Psoas muscle (tissue), 8 donors: ENCODE results near the gene ADRB1. TPM values are rescaled to one million over a fixed set of nuclear protein-coding genes. Genes with fewer than 3 reads are reported as not detected.

Experiments used
- ATAC-seq, 4 donors: fragments of 200-7000 bp; cut with Tn5 transposase; one replicate each; pipeline ENCODE4 v1.9.1; 2020; ENCODE audit warnings: moderate library complexity in 3 of 4, mild to moderate bottlenecking in 2 of 4
- DNase-seq, 2 donors: peaks; one replicate each; pipeline ENCODE4 v3.0.0-alpha.2; 2020
- H3K27ac ChIP-seq: fragments of 200-600 bp; one replicate; pipeline ENCODE4 v1.8.0; 2022
- H3K27me3 ChIP-seq, 3 donors: fragments of 200-600 bp in 1 of 3; one replicate each; pipeline versions ENCODE4 v1.6.1 to v1.8.0; 2013 to 2022; ENCODE audit warnings: low read length in 2 of 3, mild to moderate bottlenecking in 2 of 3, moderate library complexity in 1 of 3; ENCODE audit not compliant: insufficient read depth in 3 of 3
- H3K36me3 ChIP-seq, 2 donors: fragments of 200-600 bp in 1 of 2; one replicate each; pipeline versions ENCODE4 v1.6.1 to v1.8.0; 2013 to 2022; ENCODE audit warnings: low read depth in 1 of 2, mild to moderate bottlenecking in 1 of 2, moderate library complexity in 1 of 2; ENCODE audit not compliant: insufficient read depth in 1 of 2
- H3K4me1 ChIP-seq: fragments of 200-600 bp; one replicate; pipeline ENCODE4 v1.8.0; 2022
- H3K4me3 ChIP-seq: fragments of 200-600 bp; one replicate; pipeline ENCODE4 v1.8.0; 2022; ENCODE audit warnings: mild to moderate bottlenecking
- H3K9me3 ChIP-seq: fragments of 200-600 bp; one replicate; pipeline ENCODE4 v1.8.0; 2022
- CTCF ChIP-seq: fragments of 200-600 bp; IDR thresholded peaks from one replicate; pipeline ENCODE4 v1.8.0; 2022; ENCODE audit warnings: antibody characterized with exemption
- WGBS, 3 donors: extraction: QIAGEN DNeasy Blood & Tissue Kit; methylation state at CpG; one replicate each; pipeline versions ENCODE4 v1.1.6 to v1.1.7; 2013; 5-methylcytosine and 5-hydroxymethylcytosine counted together
- intact Hi-C, 2 donors: fragments of 100-400 bp; cut with DNase I; formaldehyde crosslinking; loops; one replicate each; pipeline versions ENCODE4 v1.11.0 to v1.14.2; 2022
- polyA plus RNA-seq, 3 donors: library from polyadenylated mRNA; stranded (reverse); fragments of 200-250 nt; gene quantifications; one replicate each; pipeline ENCODE4 v1.2.3, GENCODE V29; 2013
- total RNA-seq, 4 donors: library from RNA; stranded (reverse); fragmentation: NEBNext Ultra II Directional in 2 of 4; extraction: Animal tissue kit (Norgen Biotek cat#: 25700) in 2 of 4; gene quantifications; one replicate each; pipeline versions ENCODE4 v1.2.1 to v1.2.4, GENCODE V29; 2021 to 2023
- donor health status: healthy with polysubstance abuse.
- donor health status: DM: no; HTN: no; CAD: no; lungs with moderate emphysema.
- donor health status: Bipolar disorder and iron deficiency.
- donor health status: healthy.
- donor health status: DM: yes; HTN: yes; CAD: no.
- donor health status: DM: no; HTN: no; CAD: no.
- donor health status: DM: no; HTN: no; CAD: no.
- donor health status: DM: yes; HTN: yes; CAD: no.

ADRB1 gene
- total and polyA plus RNA-seq, 7 donors = 0.03 to 0.40 (median 0.15) TPM; not detected in 1

DNA sequence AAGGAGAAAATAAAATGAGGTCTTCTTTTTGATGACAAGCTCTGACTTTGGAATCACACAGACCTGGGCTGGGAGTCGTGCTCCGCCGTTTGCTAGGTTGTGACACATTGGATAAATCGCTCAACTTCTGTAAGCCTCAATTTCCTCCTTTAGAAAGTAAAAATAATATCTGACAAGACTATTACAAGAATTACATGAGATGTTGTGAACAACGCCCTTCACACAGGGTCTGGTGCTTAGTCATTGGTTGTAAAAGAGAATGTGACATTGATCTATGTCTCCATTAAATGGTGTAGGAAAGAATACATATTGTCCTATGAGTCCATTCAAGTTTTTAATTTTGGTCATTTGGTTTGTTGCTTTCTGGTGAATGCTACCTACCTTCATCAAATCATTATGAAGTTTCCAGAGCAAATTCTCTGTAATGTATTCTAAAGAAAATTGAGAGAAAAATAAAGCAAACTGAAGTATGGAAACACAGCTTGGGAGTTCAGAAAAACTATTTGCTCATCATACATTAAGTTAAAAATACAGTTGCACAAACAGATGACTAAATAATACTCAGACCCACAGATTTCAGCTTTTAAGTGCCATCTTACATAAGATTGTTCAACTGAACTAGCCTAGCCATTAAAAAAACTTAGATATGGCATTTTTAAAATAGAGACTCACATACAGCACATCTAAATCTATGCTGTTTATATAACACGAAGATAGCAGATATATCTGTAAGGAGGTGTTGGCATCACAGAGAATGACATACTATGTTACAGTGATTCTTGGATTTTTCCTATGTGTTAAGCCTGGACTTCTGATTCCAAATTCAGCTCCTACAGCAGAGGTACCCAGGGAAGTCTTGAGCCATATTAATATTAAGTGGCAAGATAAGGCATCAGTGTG, 12.3 kb upstream of the ADRB1 start:
- no peaks in the 10 kb centered on the region for H3K27me3 ChIP-seq
- WGBS, 3 donors = 84 to 89% (median 86%) methylated on average over 6 of the region's 6 CpGs
- no peaks in the 10 kb centered on the region for H3K9me3 ChIP-seq
- H3K4me3 ChIP-seq = no peak overlapping the region
- no peak overlapping the region for H3K27ac ChIP-seq
- no peak for TF ChIP-seq CTCF
- no peak for ATAC-seq
- no peak for DNase-seq
- intact Hi-C loops = no loop called here
- H3K36me3 ChIP-seq = no peaks in the 10 kb centered on the region
- no peaks in the 10 kb centered on the region for H3K4me1 ChIP-seq

DNA sequence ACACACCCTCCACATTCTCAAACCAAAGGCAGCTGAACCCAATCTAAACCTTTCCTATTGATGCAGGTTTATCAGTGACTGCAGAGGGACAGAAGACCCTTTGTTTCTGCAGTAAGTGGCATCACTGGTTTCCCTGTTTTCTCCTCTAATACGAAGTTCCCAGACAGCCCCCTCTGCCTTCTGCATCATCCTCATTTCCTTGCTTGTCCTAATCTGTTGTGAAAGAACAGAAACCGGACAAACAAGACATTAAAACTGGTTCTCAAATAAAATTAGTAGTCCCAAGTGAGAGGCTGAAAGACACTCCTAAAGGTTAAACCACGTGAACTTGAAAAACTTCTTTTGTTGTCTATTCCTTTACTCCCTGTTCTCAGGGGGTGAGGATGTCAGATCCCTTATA, 10.1 kb upstream of the ADRB1 start:
- no peaks in the 10 kb centered on the region for H3K4me1 ChIP-seq
- H3K27me3 ChIP-seq = peaks cover 0 to 2% (median 0%) of the 10 kb centered on the region in 3 donors
- no peak overlapping the region for H3K27ac ChIP-seq
- no peak for TF ChIP-seq CTCF
- no peaks in the 10 kb centered on the region for H3K9me3 ChIP-seq
- H3K36me3 ChIP-seq = no peaks in the 10 kb centered on the region
- intact Hi-C loops = no loop called here
- ATAC-seq (no peak), DNase-seq (no peak)
- WGBS, 3 donors = 60 to 81% (median 80%) methylated on average over 3 of the region's 3 CpGs
- no peak overlapping the region for H3K4me3 ChIP-seq

DNA sequence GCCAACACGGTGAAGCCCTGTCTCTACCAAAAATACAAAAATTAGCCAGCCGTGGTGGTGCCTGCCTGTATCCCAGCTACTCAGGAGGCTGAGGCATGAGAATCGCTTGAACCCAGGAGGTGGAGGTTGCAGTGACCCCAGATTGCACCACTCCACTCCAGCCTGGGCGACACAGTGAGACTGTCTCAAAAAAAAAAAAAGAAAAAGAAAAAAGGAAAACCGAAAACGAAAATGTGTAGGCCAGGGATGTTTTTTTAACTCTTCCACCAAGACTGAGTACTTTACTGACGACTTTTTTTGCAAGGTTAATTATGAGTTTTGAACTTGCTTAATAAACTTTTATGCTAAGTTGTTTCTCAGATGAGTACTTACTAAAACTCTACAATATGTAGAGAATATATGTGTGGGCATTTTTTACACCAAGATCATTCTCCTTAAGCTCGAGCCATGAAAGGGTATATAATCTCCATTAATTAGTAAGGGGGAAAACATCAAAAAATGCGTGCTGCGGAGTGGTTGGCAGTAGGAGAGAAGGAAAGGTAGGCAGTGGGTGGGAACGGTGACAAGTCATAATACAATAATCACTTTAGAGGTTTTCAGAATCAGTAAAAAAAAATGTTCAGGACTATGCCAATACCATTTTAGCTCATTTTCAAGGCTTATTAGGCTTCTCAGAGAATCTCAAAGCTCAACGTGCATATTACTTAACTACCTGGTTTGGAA, 8.6 kb upstream of the ADRB1 start:
- no peaks in the 10 kb centered on the region for H3K4me1 ChIP-seq
- ATAC-seq = no peak
- peaks cover 0 to 9% (median 5%) of the 10 kb centered on the region in 3 donors for H3K27me3 ChIP-seq
- no peak overlapping the region for H3K4me3 ChIP-seq
- H3K27ac ChIP-seq = no peak overlapping the region
- no peak for TF ChIP-seq CTCF
- intact Hi-C loops = no loop called here
- H3K9me3 ChIP-seq = no peaks in the 10 kb centered on the region
- DNase-seq = no peak
- WGBS, 3 donors = 76 to 90% (median 79%) methylated on average over 12 of the region's 12 CpGs
- H3K36me3 ChIP-seq = no peaks in the 10 kb centered on the region

GRCh38 chr10:114035791-114036190, 7.9 kb upstream of the ADRB1 start:
- no peaks in the 10 kb centered on the region for H3K36me3 ChIP-seq
- 96 to 97% (median 96%) methylated on average over 5 of the region's 5 CpGs for WGBS, 3 donors
- no peak overlapping the region for H3K27ac ChIP-seq
- no peak overlapping the region for H3K4me3 ChIP-seq
- intact Hi-C loops = no loop called here
- H3K9me3 ChIP-seq = no peaks in the 10 kb centered on the region
- H3K27me3 ChIP-seq = peaks cover 0 to 16% (median 5%) of the 10 kb centered on the region in 3 donors
- ATAC-seq = no peak
- no peak for TF ChIP-seq CTCF
- no peaks in the 10 kb centered on the region for H3K4me1 ChIP-seq
- no peak for DNase-seq
